GM19328 (cell line): Measurements from ENCODE around the gene PHF21A.

Experiments
- ATAC-seq: cut with Tn5 transposase; IDR thresholded peaks from one replicate; pipeline ENCODE4 v1.9.1; 2021; ENCODE audit warnings: mild to moderate bottlenecking, moderate library complexity; ENCODE audit not compliant: unreplicated experiment

Gene PHF21A

GRCh38 chr11:45889555-45889954 lies 231.7 kb downstream of the PHF21A start:
- no peak for ATAC-seq

GRCh38 chr11:45887587-45887986 lies 233.7 kb downstream of the PHF21A start:
- no peak for ATAC-seq

- no peak for ATAC-seq
Measured at GRCh38 chr11:45886816-45887520, 234.3 kb downstream of the PHF21A start.

GRCh38 chr11:45885921-45886721 lies 235.1 kb downstream of the PHF21A start:
- ATAC-seq = no peak

GRCh38 chr11:45885274-45885920 lies 235.9 kb downstream of the PHF21A start, which contains the start of gene MAPK8IP1:
Gene MAPK8IP1 (plus strand): TSS chr11:45885651. CDS start chr11:45885821, 170 bp downstream.
- ATAC-seq = peak; percentile 66

- no peak for ATAC-seq
Measured at GRCh38 chr11:45884596-45885185, 236.6 kb downstream of the PHF21A start.
